Keratinocyte (primary cell): ENCODE measurements around the gene ZBTB37. TPM values are rescaled to one million over a fixed set of nuclear protein-coding genes. Genes with fewer than 3 reads are reported as not detected.

ENCODE experiments used
- DNase-seq: peaks from one replicate; pipeline ENCODE4 v3.0.0-alpha.2; 2011; ENCODE audit warnings: low read depth, missing footprints, low spot score
- FAIRE-seq: peaks from 2 replicates; lab custom pipeline; 2011; peaks lifted over from hg19 to GRCh38; lab: Jason Lieb, UNC
- H2AFZ ChIP-seq: 2 replicates; pipeline ENCODE4 v1.6.0; 2012; ENCODE audit warnings: low read length, control low read depth, inconsistent platforms; ENCODE audit not compliant: control insufficient read depth
- H3K27ac ChIP-seq: 2 replicates; pipeline ENCODE4 v1.5.1; 2011; ENCODE audit warnings: low read length; ENCODE audit not compliant: control insufficient read depth, insufficient read depth
- H3K27me3 ChIP-seq: 3 replicates; pipeline ENCODE4 v1.6.0; 2011; ENCODE audit warnings: low read length; ENCODE audit not compliant: control insufficient read depth, insufficient read depth; ENCODE audit errors: extremely low read depth
- H3K36me3 ChIP-seq, 2 experiments: 2 replicates in 1 of 2; 3 replicates in 1 of 2; pipeline ENCODE4 v1.5.1; 2011; ENCODE audit warnings: low read length in 2 of 2, mild to moderate bottlenecking in 1 of 2; ENCODE audit not compliant: control insufficient read depth in 2 of 2, insufficient read depth in 2 of 2; ENCODE audit errors: extremely low read depth in 1 of 2
- H3K4me1 ChIP-seq: 3 replicates; pipeline ENCODE4 v1.5.1; 2011; ENCODE audit warnings: low read length; ENCODE audit not compliant: control insufficient read depth, insufficient read depth; ENCODE audit errors: extremely low read depth
- H3K4me2 ChIP-seq: 3 replicates; pipeline ENCODE4 v1.6.0; 2011; ENCODE audit warnings: low read depth, low read length; ENCODE audit not compliant: control insufficient read depth, insufficient read depth; ENCODE audit errors: extremely low read depth
- H3K4me3 ChIP-seq, 3 experiments: fragments of 200-600 bp in 1 of 3; sonication (generic) in 1 of 3; 2 replicates in 2 of 3; 3 replicates in 1 of 3; pipeline ENCODE4 v1.5.1; 2011 to 2016; ENCODE audit warnings: low read length in 3 of 3, mild to moderate bottlenecking in 3 of 3, control low read depth in 2 of 3, inconsistent platforms in 1 of 3, low read depth in 1 of 3, mixed read lengths in 1 of 3, mixed run types in 1 of 3, moderate library complexity in 1 of 3; ENCODE audit not compliant: control insufficient read depth in 2 of 3, insufficient read depth in 2 of 3; ENCODE audit errors: extremely low read depth in 1 of 3
- H3K79me2 ChIP-seq: 2 replicates; pipeline ENCODE4 v1.6.0; 2012; ENCODE audit warnings: low read length; ENCODE audit not compliant: control insufficient read depth, insufficient read depth
- H3K9ac ChIP-seq: 3 replicates; pipeline ENCODE4 v1.6.0; 2011; ENCODE audit warnings: low read length; ENCODE audit not compliant: control insufficient read depth, insufficient read depth; ENCODE audit errors: extremely low read depth
- H3K9me1 ChIP-seq: 3 replicates; pipeline ENCODE4 v1.6.0; 2011; ENCODE audit warnings: low read length; ENCODE audit not compliant: control insufficient read depth, insufficient read depth; ENCODE audit errors: extremely low read depth
- H3K9me3 ChIP-seq: 2 replicates; pipeline ENCODE4 v1.5.1; 2012; ENCODE audit warnings: low read depth, low read length; ENCODE audit not compliant: control insufficient read depth
- H4K20me1 ChIP-seq: 3 replicates; pipeline ENCODE4 v1.6.0; 2011; ENCODE audit warnings: low read length; ENCODE audit not compliant: control insufficient read depth, insufficient read depth; ENCODE audit errors: extremely low read depth
- CTCF ChIP-seq, 3 experiments: IDR thresholded peaks in 1 of 3; conservative IDR thresholded peaks in 1 of 3; optimal IDR thresholded peaks in 1 of 3; 2 replicates in 2 of 3; 3 replicates in 1 of 3; pipeline versions ENCODE3 to v1.5.1; 2011; ENCODE audit warnings: low read length in 3 of 3, mild to moderate bottlenecking in 3 of 3, moderate library complexity in 2 of 3, control low read depth in 1 of 3, inconsistent platforms in 1 of 3; ENCODE audit not compliant: insufficient read depth in 2 of 3; ENCODE audit errors: extremely low read depth in 1 of 3
- EZH2 ChIP-seq: IDR thresholded peaks from one replicate; pipeline ENCODE4 v1.6.1; 2012; ENCODE audit warnings: inconsistent platforms, mild to moderate bottlenecking, low read length, moderate library complexity
- dilution Hi-C: fragments of 300-500 bp; cut with MboI; formaldehyde crosslinking; loops from one replicate; pipeline ENCODE4 v1.7.0; 2020; ENCODE audit warnings: low sequenced_read_pairs; ENCODE audit not compliant: extremely low pct_ligation_motif_present
- polyA plus RNA-seq, 5 experiments: library from polyadenylated mRNA; depleted of rRNA in 3 of 5; stranded (reverse) in 3 of 5; stranded (forward) in 1 of 5; unstranded in 1 of 5; fragments of >200 nt; gene quantifications; 1 replicate in 1 of 5; 2 replicates in 3 of 5; 3 replicates in 1 of 5; pipeline versions ENCODE4 v1.2.1 to v1.2.3, GENCODE V29; 2011 to 2012; ENCODE audit warnings: missing spikeins in 2 of 5, low read depth in 1 of 5, low replicate concordance in 1 of 5

The ZBTB37 gene
- polyA plus RNA-seq, 1 donor (not counting 4 experiments of a cell fraction or from before 2014, with no cell fraction given), result 1.8 TPM

GRCh38 chr1:173886746-173887611 is 18.8 kb downstream of the ZBTB37 start:
- Histone ChIP-seq H3K9me3 (no peaks in the 10 kb centered on the region), H2AFZ (no peak overlapping the region), H3K4me1 (no peaks in the 10 kb centered on the region), H4K20me1 (no peaks in the 10 kb centered on the region), H3K79me2 (no peaks in the 10 kb centered on the region), H3K36me3 (peaks cover 3 to 10% of the 10 kb centered on the region in 2 experiments), H3K27me3 (no peaks in the 10 kb centered on the region), H3K4me2 (no peak overlapping the region), H3K4me3 (no peak overlapping the region), H3K9ac (no peak overlapping the region), H3K27ac (no peak overlapping the region), H3K9me1 (no peaks in the 10 kb centered on the region)
- DNase-seq (no peak), FAIRE-seq (no peak)
- dilution Hi-C loops, result no loop called here
- TF ChIP-seq CTCF (optimal IDR thresholded peaks at IDR 0.05 in 1 of 3, IDR thresholded peaks at IDR 0.05 in 1 of 3, conservative IDR thresholded peaks at IDR 0.05 in 1 of 3; ENCODE audit: extremely low read depth in 1 of 3, insufficient read depth in 2 of 3, low read length in 3 of 3) (no peak), EZH2 (no peak)

- Histone ChIP-seq H3K9me1 (no peaks in the 10 kb centered on the region), H3K4me1 (no peaks in the 10 kb centered on the region), H2AFZ (no peak overlapping the region), H3K4me3 (no peak overlapping the region), H3K9ac (no peak overlapping the region), H3K27me3 (no peaks in the 10 kb centered on the region), H3K36me3 (peaks cover 3 to 10% of the 10 kb centered on the region in 2 experiments), H3K27ac (no peak overlapping the region), H3K9me3 (no peaks in the 10 kb centered on the region), H3K79me2 (no peaks in the 10 kb centered on the region), H3K4me2 (no peak overlapping the region), H4K20me1 (no peaks in the 10 kb centered on the region)
- DNase-seq (no peak), FAIRE-seq (no peak)
- TF ChIP-seq EZH2, result no peak
- no peak for TF ChIP-seq CTCF (optimal IDR thresholded peaks at IDR 0.05 in 1 of 3, IDR thresholded peaks at IDR 0.05 in 1 of 3, conservative IDR thresholded peaks at IDR 0.05 in 1 of 3; ENCODE audit: extremely low read depth in 1 of 3, insufficient read depth in 2 of 3, low read length in 3 of 3)
- dilution Hi-C loops, result no loop called here
Measured at GRCh38 chr1:173887627-173888026, 19.4 kb downstream of the ZBTB37 start.
